Astrocyte of the cerebellum (primary cell): Measurements from ENCODE around the gene ELFN1.

Experiments used
- DNase-seq: peaks from one replicate; pipeline ENCODE4 v3.0.0-alpha.2; 2011; ENCODE audit warnings: low read depth
- H3K4me3 ChIP-seq: 2 replicates; pipeline ENCODE4 v1.5.1; 2011; ENCODE audit warnings: mild to moderate bottlenecking, low read depth, low read length, moderate library complexity
- CTCF ChIP-seq: IDR thresholded peaks from 2 replicates; pipeline ENCODE4 v1.5.1; 2012; ENCODE audit warnings: low read length, low read depth, moderate library complexity, mild to moderate bottlenecking; ENCODE audit errors: missing control alignments
- in situ Hi-C: cut with HindIII; loops from 2 replicates; pipeline ENCODE4 v1.10.0; 2017; ENCODE audit warnings: low sequenced_read_pairs

The ELFN1 gene

DNA sequence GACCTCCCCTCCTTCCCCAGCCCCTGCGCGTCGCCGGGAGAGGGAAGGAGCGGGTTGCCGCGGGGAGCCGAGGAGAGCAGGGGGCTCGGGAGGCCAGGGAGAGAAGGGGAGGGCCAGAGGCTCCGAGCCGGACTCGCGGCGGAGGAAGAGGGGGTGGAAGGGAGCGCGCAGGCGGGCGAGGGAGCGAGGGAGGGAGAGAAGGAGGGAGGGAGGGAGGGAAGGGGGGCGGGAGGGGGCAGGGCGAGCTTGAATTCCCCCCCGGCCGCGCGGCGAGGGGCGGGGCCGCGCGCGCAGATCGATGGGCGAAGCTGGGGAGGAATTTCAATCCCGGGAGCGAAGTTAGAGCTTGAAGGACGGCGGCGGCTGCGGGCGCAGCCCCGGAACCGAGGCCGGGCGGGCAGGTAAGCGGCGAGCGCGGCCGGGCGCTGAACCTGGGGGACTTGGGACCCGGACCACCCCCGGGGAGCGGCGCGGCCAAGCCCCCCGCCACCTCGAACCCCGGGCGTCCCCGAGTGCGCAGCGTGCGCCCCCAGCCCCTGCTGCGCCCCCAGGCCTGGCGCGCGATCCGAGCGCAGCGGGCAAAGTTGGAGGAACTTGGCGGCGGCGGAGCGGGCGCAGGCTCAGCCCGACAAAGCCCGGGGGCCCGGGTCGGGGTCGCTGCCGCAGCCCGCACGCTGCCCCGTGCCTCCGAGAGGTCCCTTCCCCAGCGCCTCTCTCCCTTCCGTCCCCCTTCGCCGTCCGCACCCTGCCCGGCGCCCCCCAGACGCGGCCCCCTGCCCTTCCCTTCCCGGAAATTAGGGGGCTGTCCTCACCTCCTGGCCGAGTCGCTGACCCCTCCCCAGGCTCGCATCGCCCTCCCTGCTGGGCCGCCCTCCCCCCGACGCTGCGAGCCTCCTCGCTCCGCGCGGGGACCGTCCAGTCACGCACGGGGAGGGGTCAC, at the start of gene ELFN1:
TSS of gene ELFN1 (plus strand) at position 324 of the 940 bp plus-strand sequence. CDS start 74,320 bp downstream, outside the sequence.
- TF ChIP-seq CTCF, result no peak
- no peak for DNase-seq
- H3K4me3 ChIP-seq, result peak within 1 kb of the TSS; percentile 15
- in situ Hi-C loops, result no loop called here

GRCh38 chr7:1620835-1621234, 49.2 kb upstream of the ELFN1 start:
- no peak for TF ChIP-seq CTCF
- in situ Hi-C loops, result loop anchor here (10.0 kb wide), 1 partner anchor 154 kb away; no protein-coding TSS in a partner anchor
- DNase-seq, result no peak
- H3K4me3 ChIP-seq, result no peak overlapping the region

- in situ Hi-C loops, result loop anchor here (10.0 kb wide), 1 partner anchor 153 kb away; no protein-coding TSS in a partner anchor
- DNase-seq, result no peak
- no peak for TF ChIP-seq CTCF
- H3K4me3 ChIP-seq, result no peak overlapping the region
These were observed 48.4 kb upstream of the ELFN1 start for GRCh38 chr7:1621718-1622117.

GRCh38 chr7:1622441-1622840, 47.6 kb upstream of the ELFN1 start:
- H3K4me3 ChIP-seq, result no peak overlapping the region
- in situ Hi-C loops, result loop anchor here (10.0 kb wide), 1 partner anchor 152 kb away; no protein-coding TSS in a partner anchor
- no peak for TF ChIP-seq CTCF
- no peak for DNase-seq

GRCh38 chr7:1623810-1624209, 46.3 kb upstream of the ELFN1 start:
- DNase-seq, result no peak
- in situ Hi-C loops, result loop anchor here (10.0 kb wide), 1 partner anchor 151 kb away; no protein-coding TSS in a partner anchor
- no peak overlapping the region for H3K4me3 ChIP-seq
- no peak for TF ChIP-seq CTCF

DNA sequence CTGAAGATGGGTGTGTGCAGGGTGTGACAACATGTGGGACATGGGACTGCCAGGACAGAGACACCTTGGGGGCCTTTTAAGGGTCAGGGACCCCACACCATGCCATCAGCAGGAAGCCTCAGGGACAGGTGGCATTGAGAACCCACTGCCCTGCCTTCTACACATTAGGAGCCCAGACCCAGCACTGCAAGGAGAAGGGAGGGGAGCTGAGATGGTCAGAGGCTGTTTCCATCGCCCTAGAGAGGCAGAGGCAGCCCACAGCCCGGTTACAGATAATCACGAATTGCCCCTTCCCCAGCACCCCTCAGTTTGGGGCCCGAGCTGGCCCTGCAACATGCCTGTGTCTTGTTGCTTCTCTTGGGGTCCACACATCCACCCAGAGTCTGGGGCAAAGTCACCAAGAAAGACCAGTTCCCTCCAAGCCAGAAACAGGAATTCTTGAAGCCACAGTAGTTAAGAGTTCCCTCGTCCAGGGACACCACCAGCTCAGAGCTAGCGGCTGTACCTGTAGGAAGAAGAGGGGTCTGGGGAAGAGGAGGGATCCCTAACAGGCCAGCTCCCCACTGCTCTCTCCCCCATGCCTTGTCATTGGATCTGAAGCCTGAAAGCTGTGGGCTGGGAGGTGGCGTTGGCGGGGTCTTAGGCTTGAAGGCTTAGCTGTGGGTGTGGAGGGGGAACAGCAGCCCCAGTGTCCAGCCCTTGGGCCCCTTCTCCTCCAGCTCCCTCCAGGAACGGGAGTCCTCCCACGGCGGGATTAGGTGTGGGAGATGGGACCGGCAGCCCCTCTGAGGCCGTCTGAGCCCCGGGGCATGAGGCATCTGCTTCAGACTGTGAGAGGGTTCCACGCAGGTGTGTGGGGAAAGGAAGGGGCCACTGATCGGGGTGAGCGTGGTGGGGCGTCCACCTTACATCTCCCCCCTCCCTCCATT, 44.8 kb upstream of the ELFN1 start:
- in situ Hi-C loops, result loop anchor here (10.0 kb wide), 1 partner anchor 150 kb away; no protein-coding TSS in a partner anchor
- DNase-seq, result no peak
- no peak overlapping the region for H3K4me3 ChIP-seq
- TF ChIP-seq CTCF, result no peak
